ENCODE measurements around the gene MRPS34. TPM values are rescaled to one million over a fixed set of nuclear protein-coding genes. Genes with fewer than 3 reads are reported as not detected.

Gene MRPS34
- total RNA-seq, 6 experiments from 2014 or later, result 122 to 161 (median 132) TPM

DNA sequence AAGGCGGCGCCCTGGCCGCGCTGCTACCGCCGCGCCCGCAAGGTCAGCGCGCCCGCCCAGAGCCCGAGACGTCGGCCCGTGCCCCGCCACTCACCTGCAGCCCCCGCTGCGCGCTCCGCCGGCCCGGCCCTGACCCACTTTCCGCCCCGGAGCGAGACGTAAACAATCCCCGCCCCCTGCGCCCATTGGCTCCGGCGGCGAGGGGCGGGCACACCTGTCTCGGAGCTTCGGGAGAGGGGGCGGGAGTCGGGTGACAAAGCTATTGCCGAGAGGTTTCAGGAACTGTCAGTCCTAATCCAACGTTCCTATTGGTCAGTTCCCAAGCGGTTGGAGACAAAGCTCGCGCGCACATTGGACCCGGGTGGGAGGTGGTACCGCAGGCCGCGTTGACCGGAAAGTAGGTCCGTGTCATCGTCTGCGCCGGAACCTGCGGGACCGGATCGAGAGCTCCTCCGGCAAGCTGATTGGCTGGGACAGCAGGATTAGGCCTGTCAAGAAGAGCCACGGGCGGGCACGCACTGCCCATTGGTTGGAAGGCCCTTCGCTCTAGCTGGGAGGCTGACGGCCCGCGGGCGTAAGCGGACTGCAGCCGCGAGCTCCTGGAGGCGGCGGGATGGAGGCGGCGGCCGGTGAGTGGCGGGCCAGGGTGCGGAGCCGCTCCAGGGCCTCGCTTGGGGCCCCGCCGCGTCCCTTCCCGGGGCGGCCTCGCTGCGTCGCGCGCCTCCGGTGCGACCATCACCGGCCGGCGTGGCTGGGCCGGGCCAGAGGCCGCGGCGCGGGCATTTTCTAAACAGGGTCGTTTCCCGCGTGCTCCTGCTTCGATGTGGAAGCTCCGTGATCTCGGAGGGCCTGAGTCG lies 9.7 kb upstream of the MRPS34 start, which contains the start of the genes NUBP2 and SPSB3:
NUBP2 (plus strand) TSS at position 553 of the 857 bp plus-strand sequence; CDS start at position 614, 61 bp downstream.
SPSB3 (minus strand) TSS at position 164 of the 857 bp plus-strand sequence. CDS start 1,088 bp downstream, outside the sequence.
- peak within 1 kb of the TSS; percentile 77 for H3K27ac Mint-ChIP-seq
- peak within 1 kb of the TSS; percentile 94 for H3K4me3 Mint-ChIP-seq
- peaks cover 26% of the 10 kb centered on the region for H3K27me3 Mint-ChIP-seq (ENCODE audit: insufficient read depth)
- H3K36me3 Mint-ChIP-seq (ENCODE audit: low read depth), result no peaks in the 10 kb centered on the region
- H3K9me3 Mint-ChIP-seq, result no peaks in the 10 kb centered on the region
- TF ChIP-seq, protein P1, sequence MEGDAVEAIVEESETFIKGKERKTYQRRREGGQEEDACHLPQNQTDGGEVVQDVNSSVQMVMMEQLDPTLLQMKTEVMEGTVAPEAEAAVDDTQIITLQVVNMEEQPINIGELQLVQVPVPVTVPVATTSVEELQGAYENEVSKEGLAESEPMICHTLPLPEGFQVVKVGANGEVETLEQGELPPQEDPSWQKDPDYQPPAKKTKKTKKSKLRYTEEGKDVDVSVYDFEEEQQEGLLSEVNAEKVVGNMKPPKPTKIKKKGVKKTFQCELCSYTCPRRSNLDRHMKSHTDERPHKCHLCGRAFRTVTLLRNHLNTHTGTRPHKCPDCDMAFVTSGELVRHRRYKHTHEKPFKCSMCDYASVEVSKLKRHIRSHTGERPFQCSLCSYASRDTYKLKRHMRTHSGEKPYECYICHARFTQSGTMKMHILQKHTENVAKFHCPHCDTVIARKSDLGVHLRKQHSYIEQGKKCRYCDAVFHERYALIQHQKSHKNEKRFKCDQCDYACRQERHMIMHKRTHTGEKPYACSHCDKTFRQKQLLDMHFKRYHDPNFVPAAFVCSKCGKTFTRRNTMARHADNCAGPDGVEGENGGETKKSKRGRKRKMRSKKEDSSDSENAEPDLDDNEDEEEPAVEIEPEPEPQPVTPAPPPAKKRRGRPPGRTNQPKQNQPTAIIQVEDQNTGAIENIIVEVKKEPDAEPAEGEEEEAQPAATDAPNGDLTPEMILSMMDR (IDR thresholded peaks at IDR 0.05), result no peak
- peak; percentile 100 for DNase-seq
- H3K4me1 Mint-ChIP-seq (ENCODE audit: low read depth), result peaks cover 23% of the 10 kb centered on the region

DNA sequence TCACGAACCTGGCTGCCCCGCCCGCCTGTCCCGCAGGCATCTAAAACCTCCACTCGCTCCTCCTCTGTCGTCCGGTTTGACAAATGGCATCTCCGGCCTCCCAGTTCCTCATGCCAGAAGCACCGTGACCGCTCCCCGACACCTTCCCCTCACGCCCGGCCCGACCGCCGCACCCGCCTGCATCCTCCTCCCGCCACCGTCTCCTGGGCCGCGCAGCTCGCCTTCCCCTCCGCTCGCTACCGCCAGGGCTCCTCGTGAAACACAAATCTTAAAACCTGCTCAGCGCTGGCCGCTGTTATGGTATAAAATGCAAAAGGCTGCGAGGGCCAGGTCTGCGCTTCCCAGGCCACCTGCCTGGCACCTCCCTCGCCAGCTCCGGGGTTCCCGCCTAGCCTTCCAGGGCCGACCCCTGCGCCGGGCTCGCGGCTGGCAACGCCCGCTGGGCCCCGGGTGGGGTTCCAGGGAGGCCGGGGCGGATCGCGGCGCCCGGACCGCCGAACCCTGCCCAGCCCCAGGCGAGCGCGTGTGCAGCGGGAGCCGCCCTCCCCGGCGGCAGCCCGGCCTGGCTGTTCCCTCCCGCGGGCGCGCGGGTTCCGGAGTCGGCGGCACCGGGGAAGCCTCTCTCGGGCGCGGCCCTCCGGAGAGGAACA lies 8.9 kb upstream of the MRPS34 start:
- no peak for DNase-seq
- peak overlapping the region; percentile 74 for H3K27ac Mint-ChIP-seq
- peaks cover 24% of the 10 kb centered on the region for H3K27me3 Mint-ChIP-seq (ENCODE audit: insufficient read depth)
- peak overlapping the region; percentile 90 for H3K4me3 Mint-ChIP-seq
- no peaks in the 10 kb centered on the region for H3K9me3 Mint-ChIP-seq
- TF ChIP-seq, protein P1 (IDR thresholded peaks at IDR 0.05), result peak; percentile 39
- H3K4me1 Mint-ChIP-seq (ENCODE audit: low read depth), result peaks cover 23% of the 10 kb centered on the region
- H3K36me3 Mint-ChIP-seq (ENCODE audit: low read depth), result no peaks in the 10 kb centered on the region

DNA sequence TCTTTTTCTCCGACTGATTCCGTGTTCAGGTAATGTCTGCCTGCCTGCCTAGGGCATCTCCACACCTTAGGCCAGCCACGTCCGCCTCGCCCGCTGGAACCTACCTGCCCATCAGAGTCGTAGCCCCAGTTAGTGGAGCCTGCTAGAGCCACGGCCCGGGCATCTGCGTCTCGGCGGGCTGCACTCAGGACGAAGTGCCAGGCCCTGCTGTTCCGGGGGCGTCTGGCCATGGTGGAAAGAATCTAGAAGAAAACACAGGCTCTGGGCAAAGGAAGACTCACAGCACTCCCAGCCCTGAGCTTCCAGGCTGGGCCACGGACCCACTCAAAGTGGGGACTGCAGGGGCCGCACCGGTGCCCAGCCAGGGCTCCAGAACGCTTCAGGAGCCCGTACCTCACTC lies 8.3 kb upstream of the MRPS34 start:
- peaks cover 23% of the 10 kb centered on the region for H3K4me1 Mint-ChIP-seq (ENCODE audit: low read depth)
- no peaks in the 10 kb centered on the region for H3K36me3 Mint-ChIP-seq (ENCODE audit: low read depth)
- no peak for DNase-seq
- H3K4me3 Mint-ChIP-seq, result peak overlapping the region; percentile 90
- peaks cover 28% of the 10 kb centered on the region for H3K27me3 Mint-ChIP-seq (ENCODE audit: insufficient read depth)
- TF ChIP-seq, protein P1 (IDR thresholded peaks at IDR 0.05), result no peak
- H3K9me3 Mint-ChIP-seq, result no peaks in the 10 kb centered on the region
- peak overlapping the region; percentile 74 for H3K27ac Mint-ChIP-seq

DNA sequence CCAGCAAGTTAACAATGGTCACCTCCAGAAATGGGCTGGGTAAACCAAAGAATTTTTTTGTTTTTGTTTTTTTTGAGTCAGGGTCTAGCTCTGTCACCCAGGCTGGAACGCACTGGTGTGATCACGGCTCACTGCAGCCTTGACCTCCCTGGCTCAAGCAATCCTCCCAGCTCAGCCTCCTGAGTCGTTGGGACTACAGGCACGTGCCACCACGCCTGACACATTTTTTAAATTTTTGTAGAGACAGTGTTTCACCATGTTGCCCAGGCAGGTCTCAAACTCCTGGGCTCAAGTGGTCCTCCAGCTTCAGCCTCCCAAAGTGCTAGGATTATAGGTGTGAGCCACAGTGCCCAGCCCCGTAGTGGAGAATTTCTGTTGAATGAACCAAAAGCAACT lies 7.7 kb upstream of the MRPS34 start:
- DNase-seq, result no peak
- no peak overlapping the region for H3K27ac Mint-ChIP-seq
- H3K4me3 Mint-ChIP-seq, result peak overlapping the region; percentile 90
- TF ChIP-seq, protein P1 (IDR thresholded peaks at IDR 0.05), result no peak
- H3K4me1 Mint-ChIP-seq (ENCODE audit: low read depth), result peaks cover 23% of the 10 kb centered on the region
- no peaks in the 10 kb centered on the region for H3K36me3 Mint-ChIP-seq (ENCODE audit: low read depth)
- no peaks in the 10 kb centered on the region for H3K9me3 Mint-ChIP-seq
- H3K27me3 Mint-ChIP-seq (ENCODE audit: insufficient read depth), result peaks cover 28% of the 10 kb centered on the region

DNA sequence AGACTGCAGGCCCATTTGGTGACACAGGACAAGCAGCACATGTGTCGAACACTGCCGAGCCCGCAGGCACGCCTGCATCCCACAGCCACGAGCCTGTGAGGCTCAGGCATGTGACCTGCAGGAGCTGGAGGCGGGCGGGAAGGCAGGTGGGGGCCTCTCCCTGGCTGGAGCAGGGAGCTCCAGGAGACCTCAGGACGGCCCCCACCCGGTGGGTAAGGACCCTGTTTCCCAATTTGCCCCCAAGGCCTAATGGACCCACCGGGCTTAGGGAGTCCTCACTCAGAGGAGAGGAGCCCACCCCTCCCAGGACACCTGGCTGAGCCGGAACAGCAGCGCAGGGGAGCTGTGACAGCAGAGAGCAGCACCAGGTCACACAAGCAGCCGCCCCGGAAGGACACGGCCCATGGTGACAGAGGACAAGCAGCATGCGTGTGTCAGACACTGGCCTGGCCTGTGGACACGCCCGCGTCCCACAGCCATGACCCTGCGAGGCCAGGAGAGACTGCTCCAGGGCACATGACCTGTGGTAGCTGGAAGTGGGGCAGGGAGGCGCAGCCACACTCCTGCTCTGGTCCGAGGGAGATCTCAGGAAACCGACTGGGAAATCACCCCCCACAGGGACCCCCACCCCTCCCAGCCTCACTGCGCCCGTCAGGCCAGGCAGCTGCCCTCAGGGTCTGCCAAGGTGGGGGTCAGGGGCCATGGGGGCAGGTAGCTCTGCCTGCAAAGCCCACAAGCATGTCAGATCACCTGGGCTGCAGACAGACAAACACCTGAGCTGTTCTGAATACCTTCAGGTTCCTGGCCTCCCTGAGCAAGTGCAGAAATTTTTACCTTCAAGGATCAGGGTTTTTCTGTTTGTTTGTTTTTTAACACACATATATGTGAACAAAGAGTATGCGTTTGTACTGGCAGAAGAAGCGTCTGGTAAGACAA lies 7.1 kb upstream of the MRPS34 start:
- H3K27me3 Mint-ChIP-seq (ENCODE audit: insufficient read depth), result peaks cover 28% of the 10 kb centered on the region
- H3K36me3 Mint-ChIP-seq (ENCODE audit: low read depth), result no peaks in the 10 kb centered on the region
- no peaks in the 10 kb centered on the region for H3K9me3 Mint-ChIP-seq
- TF ChIP-seq, protein P1 (IDR thresholded peaks at IDR 0.05), result no peak
- H3K4me1 Mint-ChIP-seq (ENCODE audit: low read depth), result peaks cover 23% of the 10 kb centered on the region
- H3K4me3 Mint-ChIP-seq, result no peak overlapping the region
- no peak for DNase-seq
- H3K27ac Mint-ChIP-seq, result no peak overlapping the region
